Stimulated activated CD8-positive, alpha-beta memory T cell treated with anti-CD3 and anti-CD28 coated beads, Interleukin-7, amount 100 ng/mL, for 48 hours (primary cell): ENCODE measurements around the gene AIG1.
"Not testable (repeated sequence)": the region's sequence is repeated elsewhere in the genome, so short reads cannot be mapped to it uniquely, and the experiment has no call there.

Experiments
- DNase-seq, 2 donors: peaks; one replicate each; pipeline ENCODE4 v3.0.0-alpha.2; 2020; ENCODE audit warnings: low read depth in 1 of 2; ENCODE audit errors: extremely low read depth in 1 of 2

Gene AIG1

DNA sequence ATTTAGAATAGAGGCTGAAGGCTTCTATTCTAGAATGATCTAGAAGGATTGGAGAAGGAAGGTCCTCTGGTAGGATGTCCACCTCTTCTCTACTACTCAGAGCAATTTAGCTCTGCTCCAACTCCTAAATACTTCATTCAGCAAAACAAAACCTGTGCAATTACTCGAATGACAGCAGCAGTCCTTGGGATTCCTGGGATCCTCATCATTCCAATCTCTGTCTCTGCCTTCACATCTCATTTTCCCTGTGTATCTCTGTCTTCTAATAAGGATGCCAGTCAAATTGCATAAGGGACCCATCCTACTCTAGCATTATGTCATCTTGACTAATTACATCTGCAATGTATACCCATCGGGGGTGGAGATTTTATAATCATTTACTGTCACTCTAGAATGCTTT lies 5.5 kb upstream of the AIG1 start:
- DNase-seq = no peak

DNA sequence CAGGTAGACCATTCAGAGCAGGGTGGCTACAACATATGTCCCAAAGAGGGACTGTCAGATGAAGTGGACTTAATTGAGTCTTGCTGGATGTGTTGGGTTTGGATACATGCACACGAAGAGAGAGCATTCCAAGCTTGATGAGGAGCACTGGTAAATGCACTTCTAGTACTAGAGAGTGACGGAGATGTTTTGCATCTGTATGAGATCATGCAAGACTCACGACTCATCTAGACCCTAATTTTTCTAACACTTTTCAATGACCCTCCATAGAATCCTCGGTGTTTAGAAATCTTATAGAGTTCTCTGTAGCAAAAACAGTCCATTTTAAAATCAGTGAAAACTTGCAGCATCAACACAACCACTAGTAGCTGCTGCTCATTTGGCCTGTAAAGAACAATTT lies 4.8 kb upstream of the AIG1 start:
- DNase-seq = no peak

DNA sequence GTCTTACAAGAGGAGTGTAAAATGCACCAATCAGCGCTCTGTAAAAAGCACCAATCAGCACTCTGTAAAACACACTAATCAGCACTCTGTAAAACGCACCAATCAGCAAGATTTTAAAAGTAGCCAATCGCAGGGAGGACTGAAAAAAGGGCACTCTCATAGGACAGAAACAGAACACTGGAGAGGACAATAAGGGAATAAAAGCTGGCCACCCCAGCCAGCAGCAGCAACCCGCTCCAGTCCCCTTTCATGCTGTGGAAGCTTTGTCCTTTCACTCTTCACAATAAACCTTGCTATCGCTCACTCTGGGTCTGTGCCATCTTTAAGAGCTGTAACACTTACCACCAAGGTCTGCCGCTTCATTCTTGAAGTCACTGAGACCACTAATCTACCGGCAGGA lies 1.7 kb upstream of the AIG1 start:
- DNase-seq = no peak

DNA sequence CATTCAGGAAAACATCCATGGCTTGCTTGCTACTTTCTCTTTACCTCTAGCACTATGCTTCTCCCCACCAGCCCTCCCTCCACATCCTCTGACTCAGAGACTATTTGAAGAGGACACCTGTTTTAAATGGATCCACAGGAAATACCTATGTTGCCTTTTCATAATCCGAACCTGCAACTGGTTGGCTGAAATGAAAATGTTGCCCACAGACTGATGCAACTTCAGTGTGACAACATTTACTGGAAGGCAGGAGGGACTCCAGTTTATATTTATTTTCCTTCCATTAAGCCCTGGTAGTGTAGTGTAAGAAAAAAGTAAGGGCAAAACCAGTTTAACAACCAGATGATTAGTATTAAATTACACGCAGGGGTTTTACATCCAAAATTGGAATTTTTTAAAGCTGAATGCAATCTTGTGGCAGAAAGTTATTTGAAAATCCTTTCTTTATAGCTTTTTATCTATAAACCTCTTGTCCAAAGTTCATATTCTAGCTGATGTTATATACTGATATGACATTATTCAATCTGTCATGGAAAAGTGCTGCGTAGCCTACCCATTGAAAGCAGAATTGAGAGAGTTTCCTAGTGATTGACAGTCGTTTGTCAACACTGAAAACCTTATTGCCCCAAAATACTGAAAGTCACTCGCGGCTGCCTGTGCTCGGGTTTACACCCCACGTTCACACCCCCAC lies 881 bp upstream of the AIG1 start:
- peak in 1 of 2 donors; percentile 26 for DNase-seq

DNA sequence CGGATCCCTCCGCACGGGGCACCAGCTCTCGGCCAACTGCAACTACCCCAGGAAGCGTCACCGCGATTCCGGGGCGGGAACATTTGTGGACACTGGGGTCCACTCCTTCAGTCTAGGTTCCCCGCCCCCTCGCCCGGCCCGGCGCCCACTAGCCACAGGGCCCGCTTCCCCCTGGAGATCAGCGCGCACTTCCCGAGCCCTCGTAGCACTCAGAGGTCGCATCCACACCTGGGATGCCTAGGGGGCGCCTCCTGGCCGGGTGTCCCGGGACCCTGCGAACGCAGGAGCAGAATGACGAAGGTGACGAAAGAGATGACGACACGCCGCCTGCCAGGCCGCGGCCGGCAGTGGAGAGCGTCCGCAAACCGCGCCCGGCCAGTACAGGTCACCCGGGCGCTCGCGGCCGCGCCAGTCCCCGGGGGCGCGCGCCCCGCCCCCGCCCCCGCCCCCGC lies 309 bp upstream of the AIG1 start:
- peak; percentile 51 to 64 for DNase-seq

DNA sequence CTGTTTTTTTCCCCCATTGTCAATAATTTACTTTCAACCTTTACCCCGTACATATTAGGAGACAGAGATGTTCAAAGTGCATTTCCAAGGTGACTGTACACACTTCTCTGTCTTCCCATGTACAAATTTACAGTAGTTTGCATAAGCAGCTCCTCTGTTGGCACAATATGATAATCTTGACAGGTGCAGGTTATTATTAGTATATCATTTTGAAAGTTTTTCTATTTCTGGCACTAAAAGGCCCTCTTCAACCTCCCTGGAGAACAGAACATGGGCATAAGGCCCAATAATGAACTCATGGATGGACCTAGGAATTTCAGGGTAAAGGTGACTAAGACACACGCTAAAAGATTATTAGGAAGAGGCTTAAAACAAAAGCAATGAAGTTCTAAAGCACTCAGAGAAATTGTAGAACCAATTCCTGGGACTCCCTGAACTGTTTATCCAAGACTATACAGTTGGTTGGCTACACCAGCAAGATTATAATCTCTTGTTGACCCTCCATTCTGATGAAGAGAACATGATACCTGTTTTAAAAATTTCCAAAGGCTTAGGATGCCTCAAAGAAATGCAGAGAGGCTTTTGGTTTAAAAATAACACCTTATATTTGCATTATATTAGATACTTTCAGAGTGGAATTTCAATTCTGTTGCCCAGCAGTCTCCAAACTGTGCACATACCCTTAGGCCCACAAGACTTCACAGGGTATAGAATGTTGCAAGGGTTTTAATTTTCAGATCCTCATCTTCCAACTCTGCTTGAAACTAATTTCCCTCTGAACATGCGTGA lies 1.1 kb downstream of the AIG1 start:
- DNase-seq = no peak

DNA sequence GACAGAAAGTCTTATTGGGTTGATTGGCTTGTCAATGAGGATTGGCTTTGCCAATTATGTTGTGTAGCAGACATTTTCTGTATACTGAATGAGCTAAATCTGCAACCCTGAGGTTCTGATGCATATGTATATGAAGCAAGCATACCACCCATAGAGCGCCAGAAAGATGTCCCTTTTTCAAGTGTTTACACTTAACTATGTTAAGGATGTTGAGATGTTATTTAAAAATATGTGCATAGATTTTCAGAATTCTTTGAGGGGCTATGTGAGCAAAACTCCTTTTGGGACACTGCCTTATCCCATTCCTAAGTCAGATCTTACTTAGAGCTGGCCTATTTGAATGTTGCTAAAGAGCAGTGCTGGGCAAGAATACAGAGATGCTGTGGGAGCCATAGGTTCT lies 1.9 kb downstream of the AIG1 start:
- no peak for DNase-seq

DNA sequence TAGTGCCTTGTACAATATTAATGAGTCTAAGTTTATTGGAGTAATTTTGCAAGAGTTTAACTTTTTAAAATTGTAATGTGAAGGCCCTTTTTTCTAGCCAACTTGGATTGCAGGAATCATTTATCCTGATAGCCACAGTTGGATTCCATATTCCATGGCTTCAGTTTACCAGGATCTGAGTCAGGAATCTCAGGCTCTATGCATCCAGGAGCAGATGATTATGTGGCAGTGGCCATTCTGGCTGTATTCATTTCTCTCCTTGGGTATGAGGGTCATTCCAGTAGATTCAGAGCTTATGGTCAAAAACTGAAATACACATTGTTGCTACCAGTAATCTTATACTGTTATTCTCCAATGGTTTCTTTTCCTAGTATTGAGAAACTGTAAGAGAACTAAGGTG lies 2.9 kb downstream of the AIG1 start:
- DNase-seq = no peak

DNA sequence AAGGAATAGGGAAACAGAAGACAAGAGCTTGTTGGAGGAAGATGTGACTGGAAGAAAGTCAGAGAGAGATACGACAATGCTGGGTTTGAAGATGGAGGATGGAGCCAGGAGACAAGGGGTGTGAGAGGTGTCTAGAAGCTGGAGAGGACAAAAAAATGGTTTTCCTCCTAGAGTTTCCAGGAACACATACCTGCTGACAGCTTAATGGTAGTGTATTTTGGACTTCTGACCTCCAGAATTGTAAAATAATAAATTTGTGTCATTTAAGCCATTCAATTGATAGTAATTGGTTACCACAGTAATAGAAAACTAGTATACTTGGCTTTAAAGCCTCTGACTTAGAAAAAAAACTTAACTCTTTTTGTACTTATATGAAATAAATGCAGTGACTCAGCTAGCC lies 3.6 kb downstream of the AIG1 start:
- no peak for DNase-seq

DNA sequence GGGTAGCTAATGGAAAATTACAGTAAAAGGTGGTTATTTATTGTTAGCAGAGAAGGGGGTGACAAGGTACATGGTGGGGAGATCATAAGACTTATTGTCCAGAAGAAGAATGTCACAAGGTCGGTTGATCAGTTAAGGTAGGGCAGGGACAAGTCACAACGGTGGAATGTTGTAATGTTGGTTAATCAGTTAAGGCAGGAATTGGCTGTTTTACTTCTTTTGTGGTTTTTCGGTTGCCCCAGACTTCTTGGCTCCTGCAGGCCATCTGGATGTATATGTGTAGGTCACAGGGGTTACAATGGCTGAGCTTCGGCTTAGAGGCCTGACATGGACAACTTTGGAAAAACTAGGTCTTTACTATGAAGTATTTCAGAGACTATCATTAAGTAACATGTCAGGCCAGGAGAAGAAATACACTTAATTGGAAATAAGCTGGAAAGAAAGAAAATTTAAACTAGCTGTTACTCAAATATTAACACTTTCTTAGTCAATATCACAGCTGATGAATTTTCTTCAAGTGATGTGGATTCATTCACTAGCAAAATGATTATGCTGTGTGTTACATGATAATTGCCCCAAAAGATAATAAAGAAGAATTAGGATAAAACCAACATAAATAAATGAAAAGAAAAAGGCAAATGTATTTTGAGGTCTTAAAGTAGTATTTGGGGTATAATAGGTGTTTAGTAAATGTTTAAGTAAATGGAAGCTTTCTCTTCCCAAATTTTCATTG lies 4.4 kb downstream of the AIG1 start:
- no peak for DNase-seq

DNA sequence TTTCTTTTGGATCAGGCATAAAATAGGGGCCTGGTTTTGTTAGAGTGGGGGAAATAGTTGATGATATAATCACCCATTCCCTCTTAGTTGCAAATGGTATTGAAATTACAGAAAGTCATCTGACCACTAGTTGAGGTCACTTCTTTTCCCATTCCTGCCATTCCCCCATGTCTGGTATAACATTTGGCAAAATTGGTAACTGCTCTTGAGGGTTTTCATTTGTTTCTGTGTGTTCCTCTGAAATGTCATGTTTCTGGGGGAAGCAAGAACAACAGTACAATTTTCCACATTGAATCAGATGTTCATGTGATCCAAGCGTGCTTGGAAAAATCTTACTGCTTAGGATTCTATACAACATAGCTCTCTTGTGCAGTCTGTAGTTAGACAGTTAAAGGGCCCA lies 7.3 kb downstream of the AIG1 start:
- no peak for DNase-seq

DNA sequence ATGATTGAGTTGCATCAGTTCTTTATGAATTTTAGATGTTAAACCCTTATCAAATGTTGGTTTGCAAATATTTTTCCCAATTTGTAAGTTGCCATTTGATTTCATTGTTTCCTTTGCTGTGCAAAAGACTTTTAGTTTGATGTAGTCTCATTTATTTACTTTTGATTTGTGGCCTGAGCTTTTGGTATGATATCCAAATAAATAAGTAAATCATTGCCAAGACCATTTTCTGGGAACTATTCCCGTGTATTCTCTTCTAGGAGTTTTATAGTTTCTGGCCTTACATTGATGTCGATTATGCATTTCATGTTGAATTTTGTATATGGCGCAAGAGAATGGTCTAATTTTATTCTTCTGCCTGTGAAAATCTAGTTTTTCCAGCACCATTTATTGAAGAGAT lies 13.4 kb downstream of the AIG1 start:
- DNase-seq = no peak

DNA sequence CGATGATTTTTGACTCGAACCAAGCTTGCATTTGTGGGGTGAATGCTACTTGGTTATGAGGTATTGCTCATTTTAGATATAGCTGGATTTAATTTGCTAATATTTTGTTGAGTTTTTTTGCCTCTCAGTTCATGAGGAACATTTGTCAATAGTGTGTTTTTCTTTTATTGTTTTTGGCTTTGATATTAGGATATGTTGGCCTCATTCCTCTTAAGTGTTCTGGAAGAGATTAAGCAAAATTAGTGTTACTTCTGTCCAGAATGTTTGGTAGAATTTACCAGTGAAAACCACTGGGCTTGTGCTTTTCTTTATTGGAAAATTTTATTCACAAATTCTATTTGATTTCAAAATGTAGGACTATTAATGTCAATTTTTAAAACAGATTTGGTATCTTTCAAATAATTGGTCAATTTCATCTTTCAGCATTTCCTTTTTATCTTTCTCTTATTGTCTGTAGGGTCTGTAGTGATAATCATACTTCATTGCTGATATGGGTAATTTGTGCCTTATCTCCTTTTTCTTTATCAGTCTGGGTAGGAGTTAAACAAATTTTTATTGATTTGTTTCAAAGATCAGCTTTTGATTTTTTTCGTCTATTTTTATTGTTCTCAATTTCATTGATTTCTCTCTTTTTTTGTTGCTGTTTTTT lies 14.1 kb downstream of the AIG1 start:
- no peak for DNase-seq

DNA sequence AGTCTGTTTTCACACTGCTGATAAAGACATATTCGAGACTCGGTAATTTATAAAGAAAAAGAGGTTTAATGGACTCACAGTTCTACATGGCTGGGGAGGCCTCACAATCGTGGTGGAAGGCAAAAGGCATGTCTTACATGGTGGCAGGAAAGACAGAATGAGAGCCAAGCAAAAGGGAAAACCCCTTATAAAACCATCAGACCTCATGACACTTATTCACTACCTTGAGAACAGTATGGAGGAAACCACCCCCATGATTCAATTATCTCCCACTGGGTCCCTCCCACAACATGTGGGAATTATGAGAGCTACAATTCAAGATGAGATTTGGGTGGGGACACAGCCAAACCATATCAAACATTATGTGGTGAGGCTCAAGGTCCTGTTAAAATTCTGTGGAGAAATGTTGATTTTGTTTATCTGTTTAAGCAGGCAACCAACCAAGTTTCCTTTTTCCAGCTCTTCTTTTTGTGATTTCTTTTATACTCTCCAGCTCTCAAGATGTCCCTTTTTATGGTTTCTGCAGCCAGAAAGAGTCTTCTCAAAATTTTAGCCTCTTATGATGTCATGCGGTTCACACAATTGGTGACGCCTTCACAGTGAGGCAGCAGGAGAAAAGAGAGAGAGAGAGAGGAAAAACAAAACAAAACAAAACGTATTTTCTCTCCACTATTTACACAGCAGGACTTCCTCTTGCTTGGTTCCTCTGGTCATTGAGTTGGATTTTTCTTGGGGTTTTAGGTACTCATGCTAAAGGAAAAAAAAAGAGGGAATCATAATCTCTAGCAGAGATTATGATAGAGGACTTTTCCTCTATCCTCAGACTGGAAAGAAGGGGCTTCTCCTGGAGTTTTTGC lies 18.0 kb downstream of the AIG1 start:
- DNase-seq = no peak

DNA sequence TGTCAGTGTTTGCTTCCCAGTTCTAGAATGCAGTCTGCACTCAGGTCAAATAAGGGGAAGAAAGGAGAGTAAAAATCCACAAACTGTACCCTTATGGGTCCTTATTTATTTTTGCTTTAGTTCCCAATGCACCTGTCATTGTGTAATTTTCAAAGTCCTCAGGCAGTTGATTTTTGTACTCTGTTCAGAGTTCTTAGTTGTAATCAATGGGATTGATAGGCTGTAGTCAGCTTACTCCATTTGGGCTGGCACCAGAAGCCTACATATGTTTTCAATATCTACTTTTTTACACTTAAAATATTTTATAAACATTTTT lies 18.6 kb downstream of the AIG1 start:
- DNase-seq = no peak

DNA sequence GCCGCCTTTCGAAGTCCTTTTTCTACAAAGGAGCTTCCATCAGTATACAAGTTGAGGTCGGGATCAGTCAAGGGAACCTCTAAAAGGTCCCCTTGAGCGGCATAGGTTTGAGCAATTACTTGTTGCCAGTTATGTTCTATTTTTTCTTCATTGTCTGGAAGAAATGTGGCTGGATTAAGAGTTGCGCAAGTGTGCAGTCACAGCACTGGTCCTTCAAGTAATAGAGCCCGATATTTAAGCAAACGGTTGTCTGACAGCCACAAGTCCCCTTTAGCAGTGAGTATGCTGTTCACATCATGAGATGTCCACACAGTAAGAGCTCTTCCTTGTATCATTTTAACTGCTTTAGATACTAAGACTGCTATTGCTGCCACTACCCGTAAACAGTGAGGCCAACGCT lies 21.6 kb downstream of the AIG1 start:
- not testable (repeated sequence) for DNase-seq

DNA sequence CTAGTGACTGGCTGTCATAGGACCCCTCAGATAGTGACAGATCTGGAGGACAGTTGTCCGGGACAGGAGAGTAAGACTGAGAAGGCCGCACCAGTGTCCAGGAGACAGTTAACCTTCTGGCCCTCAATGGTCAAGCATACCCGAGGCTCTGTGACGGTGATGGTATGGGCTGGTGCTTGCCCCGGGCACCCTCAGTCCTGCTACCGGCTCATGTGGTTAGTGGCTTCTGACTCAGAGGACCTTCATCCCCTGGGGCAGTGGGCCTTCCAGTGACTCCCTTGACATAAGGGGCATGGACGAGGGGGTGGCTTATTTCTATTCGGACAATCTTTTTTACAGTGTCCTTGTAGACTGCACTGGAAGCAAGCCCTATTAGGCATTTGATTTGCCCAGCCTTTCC lies 23.3 kb downstream of the AIG1 start:
- DNase-seq = not testable (repeated sequence)

DNA sequence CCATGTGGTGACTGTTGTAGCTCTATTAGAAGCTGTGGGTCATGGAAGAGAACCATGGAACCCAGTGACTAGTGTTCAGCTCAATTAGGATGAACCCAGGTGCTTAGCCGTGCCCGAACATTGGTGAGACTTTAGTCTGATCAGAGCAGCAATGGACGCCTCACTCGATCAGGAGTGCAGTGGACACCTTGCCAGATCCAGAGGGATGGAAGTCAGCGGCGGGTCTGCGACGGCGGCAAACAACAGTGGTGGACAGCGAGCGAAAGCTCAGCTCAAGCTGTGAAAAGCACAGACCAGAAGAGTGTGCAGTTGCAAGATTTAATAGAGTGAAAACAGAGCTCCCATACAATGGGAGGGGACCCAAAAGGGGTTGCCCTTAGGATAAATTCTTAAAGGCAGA lies 26.6 kb downstream of the AIG1 start:
- DNase-seq = not testable (repeated sequence)

DNA sequence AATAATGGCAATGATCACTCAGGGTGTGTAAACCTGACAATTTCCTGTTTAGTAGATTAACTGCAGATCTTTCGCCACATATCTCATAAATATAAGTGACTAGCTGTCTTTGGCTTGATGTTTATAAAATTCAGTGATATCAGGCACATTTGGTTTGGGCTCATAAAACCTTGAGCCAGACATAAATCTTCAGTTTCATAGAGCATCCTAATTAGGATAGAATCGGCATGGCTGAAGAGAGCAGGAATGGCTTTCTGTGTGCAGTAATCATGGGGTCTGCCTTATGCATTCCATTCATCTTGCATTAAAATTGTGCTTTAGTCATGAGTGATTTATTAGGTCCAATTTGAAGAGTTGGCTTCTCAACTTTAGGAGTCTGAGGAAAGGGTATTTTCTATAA lies 27.2 kb downstream of the AIG1 start:
- DNase-seq = no peak

DNA sequence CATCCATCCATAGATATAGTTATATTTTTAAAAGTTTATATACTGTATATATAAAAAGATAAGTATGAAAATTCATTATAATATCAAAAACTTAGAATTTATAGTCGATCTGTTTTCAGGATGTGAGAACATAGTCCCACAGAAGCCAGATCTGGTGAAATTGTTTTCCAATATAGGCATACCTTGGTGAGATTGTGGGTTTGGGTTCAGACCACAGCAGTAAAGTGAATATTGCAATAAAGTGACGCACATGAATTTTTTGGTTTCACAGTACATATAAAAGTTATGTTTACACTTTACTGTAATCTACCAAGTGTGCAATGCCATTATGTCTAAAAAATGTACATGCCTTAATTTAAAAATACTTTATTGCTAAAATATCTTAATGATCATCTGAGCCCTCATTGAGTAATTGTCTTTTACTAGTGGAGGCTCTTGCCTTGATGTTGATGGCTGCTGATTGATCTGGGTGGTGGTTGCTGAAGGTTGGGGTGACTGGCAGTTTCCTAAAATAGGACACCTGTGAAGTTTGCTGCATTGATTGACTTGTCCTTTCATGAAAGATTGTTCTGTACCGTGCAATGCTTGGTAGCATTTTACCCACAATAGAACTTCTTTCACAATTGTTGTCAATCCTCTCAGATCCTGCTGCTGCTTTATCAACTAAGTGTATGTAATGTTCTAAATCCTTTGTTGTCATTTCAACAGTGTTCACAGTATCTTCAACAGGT lies 29.8 kb downstream of the AIG1 start:
- peak in 1 of 2 donors; percentile 4 for DNase-seq
